GM12801 (cell line): Measurements from ENCODE around the gene IGF2R.

Experiments used
- CTCF ChIP-seq: IDR thresholded peaks from one replicate; pipeline ENCODE4 v1.5.1; 2011; ENCODE audit warnings: control low read depth; ENCODE audit not compliant: insufficient read length; ENCODE audit errors: extremely low read depth

The IGF2R gene

GRCh38 chr6:160027931-160028330 lies 59.0 kb downstream of the IGF2R start:
- no peak for TF ChIP-seq CTCF

DNA sequence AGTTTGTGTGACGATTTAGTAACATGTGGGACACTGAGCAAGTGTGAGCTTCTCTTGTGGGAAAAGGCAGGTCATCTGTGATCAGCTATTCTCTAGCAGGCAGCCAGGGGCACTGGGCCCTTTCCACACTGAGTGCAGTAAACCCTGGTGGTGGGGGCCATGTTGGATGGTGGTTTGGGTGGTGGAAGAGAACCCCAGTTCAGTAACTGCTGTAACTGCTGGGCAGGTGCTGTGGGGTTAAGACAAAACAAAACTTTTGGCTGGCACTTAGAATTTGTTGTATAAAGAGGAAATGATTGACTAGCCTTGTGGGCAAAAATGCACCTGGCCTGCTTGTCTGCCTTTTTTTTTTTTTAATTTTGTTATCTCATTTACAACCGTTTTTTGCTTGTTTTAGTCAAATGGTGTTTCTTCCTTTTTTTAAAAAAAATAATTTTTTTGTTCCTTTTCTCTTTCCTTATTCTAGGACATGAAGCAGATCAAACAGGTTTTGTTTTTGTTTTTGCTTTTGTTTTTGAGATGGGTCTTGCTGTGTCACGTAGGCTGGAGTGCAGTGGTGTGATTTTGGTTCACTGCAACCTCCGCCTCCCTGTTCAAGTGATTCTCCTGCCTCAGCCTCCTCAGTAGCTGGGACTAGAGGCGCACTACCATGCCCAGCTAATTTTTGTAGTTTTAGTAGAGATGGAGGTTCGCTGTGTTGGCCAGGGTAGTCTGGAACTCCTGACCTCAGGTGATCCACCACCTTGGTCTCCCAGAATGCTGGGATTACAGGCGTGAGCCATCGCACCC lies 59.8 kb downstream of the IGF2R start:
- TF ChIP-seq CTCF: no peak

GRCh38 chr6:160029525-160029924 lies 60.6 kb downstream of the IGF2R start:
- no peak for TF ChIP-seq CTCF

- no peak for TF ChIP-seq CTCF
Observed at GRCh38 chr6:160030103-160030502, 61.2 kb downstream of the IGF2R start.

DNA sequence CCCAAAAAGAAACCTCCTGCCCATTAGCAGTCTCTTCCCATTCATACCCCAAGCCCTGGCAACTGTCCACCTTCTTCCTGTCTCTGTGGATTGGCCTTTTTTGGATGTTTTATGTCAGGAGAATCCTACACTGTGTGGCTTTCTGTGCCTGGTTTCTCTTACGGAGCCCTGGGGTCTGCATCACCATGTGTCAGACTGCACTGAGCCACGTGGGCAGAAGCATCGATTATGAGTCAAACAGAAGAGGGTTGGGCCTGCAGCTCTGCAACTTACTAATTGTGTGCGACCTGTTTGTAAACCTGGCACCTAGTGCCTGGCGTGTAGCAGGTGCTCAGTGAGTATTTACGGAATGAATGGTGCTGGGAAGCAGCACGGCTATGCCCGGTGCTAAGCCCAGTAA lies 62.6 kb downstream of the IGF2R start:
- no peak for TF ChIP-seq CTCF

- no peak for TF ChIP-seq CTCF
Observed at GRCh38 chr6:160031871-160032270, 63.0 kb downstream of the IGF2R start.

DNA sequence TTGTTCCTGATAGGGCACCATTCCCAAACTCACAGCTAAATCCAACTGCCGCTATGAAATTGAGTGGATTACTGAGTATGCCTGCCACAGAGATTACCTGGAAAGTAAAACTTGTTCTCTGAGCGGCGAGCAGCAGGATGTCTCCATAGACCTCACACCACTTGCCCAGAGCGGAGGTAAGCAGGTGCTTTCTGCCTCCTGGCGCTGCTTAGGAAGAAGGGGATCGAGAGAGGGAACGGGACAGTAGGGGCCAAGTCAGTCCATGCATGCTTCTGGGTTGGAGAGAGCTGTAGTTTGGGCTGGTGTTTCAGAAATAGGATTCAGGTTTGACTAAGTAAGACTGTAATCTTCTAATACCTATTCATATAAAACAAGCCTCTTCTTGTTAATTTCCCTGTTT lies 63.7 kb downstream of the IGF2R start:
- TF ChIP-seq CTCF: no peak
